Hepatocyte (in vitro differentiated cells): ENCODE measurements around the gene TMEM30A. TPM values are rescaled to one million over a fixed set of nuclear protein-coding genes. Genes with fewer than 3 reads are reported as not detected.

Experiments used
- DNase-seq: peaks from one replicate; pipeline ENCODE4 v3.0.0-alpha.2; 2016; ENCODE audit warnings: low spot score
- H2AFZ ChIP-seq: fragments of 200-600 bp; sonication (generic); 2 replicates; pipeline ENCODE4 v1.6.0; 2016; ENCODE audit warnings: antibody characterized with exemption, mild to moderate bottlenecking
- H3K27ac ChIP-seq: fragments of 200-600 bp; sonication (generic); 2 replicates; pipeline ENCODE4 v1.5.1; 2016; ENCODE audit warnings: mild to moderate bottlenecking
- H3K27me3 ChIP-seq: fragments of 200-600 bp; sonication (generic); 2 replicates; pipeline ENCODE4 v1.6.1; 2016
- H3K36me3 ChIP-seq: fragments of 200-600 bp; sonication (generic); replicated peaks from 2 replicates; pipeline ENCODE4 v1.5.1; 2016; ENCODE audit warnings: low read depth; ENCODE audit not compliant: insufficient read depth
- H3K4me1 ChIP-seq: fragments of 200-600 bp; sonication (generic); 2 replicates; pipeline ENCODE4 v1.5.1; 2016; ENCODE audit warnings: mild to moderate bottlenecking, moderate library complexity; ENCODE audit not compliant: insufficient read depth
- H3K4me2 ChIP-seq: fragments of 200-600 bp; sonication (generic); 2 replicates; pipeline ENCODE4 v1.6.0; 2016
- H3K4me3 ChIP-seq: fragments of 200-600 bp; sonication (generic); 2 replicates; pipeline ENCODE4 v1.5.1; 2016; ENCODE audit warnings: mild to moderate bottlenecking
- H3K79me2 ChIP-seq: fragments of 200-600 bp; sonication (generic); 2 replicates; pipeline ENCODE4 v1.6.0; 2017; ENCODE audit warnings: mild to moderate bottlenecking
- H3K9me2 ChIP-seq: fragments of 200-600 bp; sonication (generic); replicated peaks from 2 replicates; pipeline ENCODE4 v1.6.0; 2017; ENCODE audit warnings: mild to moderate bottlenecking; ENCODE audit not compliant: insufficient read depth
- H3K9me3 ChIP-seq: fragments of 200-600 bp; sonication (generic); 2 replicates; pipeline ENCODE4 v1.5.1; 2016; ENCODE audit warnings: low read depth, mild to moderate bottlenecking
- H4K20me1 ChIP-seq: fragments of 200-600 bp; sonication (generic); 2 replicates; pipeline ENCODE4 v1.6.0; 2016; ENCODE audit warnings: mild to moderate bottlenecking; ENCODE audit not compliant: insufficient read depth, poor library complexity, severe bottlenecking
- CTCF ChIP-seq: fragments of 200-600 bp; sonication (generic); IDR thresholded peaks from 2 replicates; pipeline ENCODE4 v1.5.1; 2016; ENCODE audit warnings: antibody characterized with exemption, mild to moderate bottlenecking; ENCODE audit not compliant: poor library complexity
- EZH2 ChIP-seq: fragments of 200-600 bp; sonication (generic); IDR thresholded peaks from 2 replicates; pipeline ENCODE4 v1.6.1; 2016; ENCODE audit warnings: antibody characterized with exemption, mild to moderate bottlenecking, borderline replicate concordance
- EZH2phosphoT487 ChIP-seq: fragments of 200-600 bp; sonication (generic); IDR thresholded peaks from one replicate; pipeline ENCODE4 v1.6.1; 2018; ENCODE audit warnings: antibody characterized with exemption, mild to moderate bottlenecking, low read depth, moderate library complexity; ENCODE audit not compliant: unreplicated experiment, severe bottlenecking
- WGBS: methylation state at CpG from one replicate; pipeline ENCODE4 v1.1.6; 2016; ENCODE audit warnings: low lambda C conversion rate; ENCODE audit errors: missing lambda C conversion rate; 5-methylcytosine and 5-hydroxymethylcytosine counted together
- polyA plus RNA-seq: library from polyadenylated mRNA; unstranded; fragments of >200 nt; fragmentation: Nextera tagmentation; extraction: Ambion mirVana; gene quantifications from 2 replicates; pipeline ENCODE4 v1.2.1, GENCODE V29; 2016
- total RNA-seq: library from RNA; depleted of rRNA; stranded (reverse); fragments of >200 nt; gene quantifications from 2 replicates; pipeline ENCODE4 v1.2.3, GENCODE V29; 2014

Gene TMEM30A
- total and polyA plus RNA-seq, 2 experiments from 2014 or later = 71.1 to 165 TPM

- H3K27me3 ChIP-seq = no peaks in the 10 kb centered on the region
- H3K4me3 ChIP-seq = no peak overlapping the region
- no peak for TF ChIP-seq EZH2phosphoT487
- TF ChIP-seq EZH2 = no peak
- TF ChIP-seq CTCF = no peak
- 83% methylated on average over 4 of the region's 4 CpGs for WGBS
- H3K4me2 ChIP-seq = no peak overlapping the region
- H3K36me3 ChIP-seq = peaks cover 5% of the 10 kb centered on the region
- H3K9me2 ChIP-seq = no peaks in the 10 kb centered on the region
- peaks cover 9% of the 10 kb centered on the region for H3K4me1 ChIP-seq
- DNase-seq = no peak
- no peaks in the 10 kb centered on the region for H3K9me3 ChIP-seq
- H2AFZ ChIP-seq = no peak overlapping the region
- peaks cover 54% of the 10 kb centered on the region for H3K79me2 ChIP-seq
- no peak overlapping the region for H3K27ac ChIP-seq
- H4K20me1 ChIP-seq = peaks cover 10% of the 10 kb centered on the region
Measured at GRCh38 chr6:75262716-75263400, 21.7 kb downstream of the TMEM30A start.

- Histone ChIP-seq H3K27ac (no peak overlapping the region), H3K4me3 (no peak overlapping the region), H2AFZ (no peak overlapping the region), H3K79me2 (peaks cover 41% of the 10 kb centered on the region), H3K4me2 (no peak overlapping the region), H3K9me3 (no peaks in the 10 kb centered on the region), H4K20me1 (no peaks in the 10 kb centered on the region), H3K36me3 (peaks cover 5% of the 10 kb centered on the region), H3K9me2 (no peaks in the 10 kb centered on the region), H3K27me3 (no peaks in the 10 kb centered on the region), H3K4me1 (no peaks in the 10 kb centered on the region)
- WGBS = 95% methylated on average over 1 of the region's 1 CpG
- TF ChIP-seq EZH2phosphoT487 (no peak), CTCF (no peak), EZH2 (no peak)
- no peak for DNase-seq
Measured at GRCh38 chr6:75261299-75261698, 23.3 kb downstream of the TMEM30A start.

GRCh38 chr6:75257343-75258087, 27.1 kb downstream of the TMEM30A start:
- Histone ChIP-seq H3K9me3 (no peaks in the 10 kb centered on the region), H3K4me1 (no peaks in the 10 kb centered on the region), H3K27me3 (no peaks in the 10 kb centered on the region), H3K27ac (no peak overlapping the region), H3K4me2 (no peak overlapping the region), H3K4me3 (no peak overlapping the region), H3K36me3 (peaks cover 5% of the 10 kb centered on the region), H2AFZ (no peak overlapping the region), H3K9me2 (no peaks in the 10 kb centered on the region), H4K20me1 (peaks cover 2% of the 10 kb centered on the region), H3K79me2 (peaks cover 12% of the 10 kb centered on the region)
- DNase-seq = no peak
- 96% methylated on average over 1 of the region's 1 CpG for WGBS
- TF ChIP-seq CTCF (no peak), EZH2 (no peak), EZH2phosphoT487 (no peak)
